Epithelial cell of alveolus of lung (primary cell): Measurements from ENCODE around the gene TUSC7. TPM values are rescaled to one million over a fixed set of nuclear protein-coding genes. Genes with fewer than 3 reads are reported as not detected.

Experiments
- total RNA-seq: library from RNA; depleted of rRNA; stranded (reverse); fragments of >200 nt; gene quantifications from 2 replicates; pipeline ENCODE4 v1.2.1, GENCODE V29; 2015

The TUSC7 gene
- not detected in 2 replicates for total RNA-seq

DNA sequence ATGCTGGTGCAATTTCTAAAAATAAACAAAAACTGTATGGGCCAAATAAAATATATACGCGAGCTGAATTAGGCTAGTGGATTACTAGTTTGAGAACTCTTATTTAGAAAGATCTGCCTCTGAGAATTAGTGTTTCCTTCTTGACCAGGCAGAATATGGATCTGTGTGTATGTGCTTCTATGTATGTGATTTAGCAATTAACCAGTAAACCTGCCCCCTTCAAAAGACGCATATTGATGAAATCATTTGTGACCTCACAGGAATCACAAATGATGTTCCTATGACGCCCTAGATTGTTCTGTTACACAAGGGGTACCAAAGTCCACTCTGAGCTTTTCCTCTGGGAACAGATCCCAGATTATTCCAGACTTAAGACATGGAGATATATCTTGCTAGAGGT lies at the start of gene TUSC7:
TSS of gene TUSC7 (plus strand) at position 301 of the 400 bp plus-strand sequence.

